Measurements from ENCODE around the gene FOXE1.

Gene FOXE1

GRCh38 chr9:97848480-97849237 is 4.4 kb upstream of the FOXE1 start:
- DNase-seq: peak; percentile 30

GRCh38 chr9:97849980-97850379 is 3.0 kb upstream of the FOXE1 start:
- no peak for DNase-seq

- no peak for DNase-seq
Measured at GRCh38 chr9:97850746-97851445, 2.1 kb upstream of the FOXE1 start.

GRCh38 chr9:97851446-97851883 is 1.6 kb upstream of the FOXE1 start:
- no peak for DNase-seq

GRCh38 chr9:97852001-97852398 is 1.0 kb upstream of the FOXE1 start:
- DNase-seq: no peak

GRCh38 chr9:97852399-97853055 is 499 bp upstream of the FOXE1 start:
- no peak for DNase-seq

- DNase-seq: peak; percentile 59
Measured at GRCh38 chr9:97853844-97854695, 1.0 kb downstream of the FOXE1 start.

GRCh38 chr9:97854696-97855485 is 1.9 kb downstream of the FOXE1 start:
- no peak for DNase-seq

- no peak for DNase-seq
Measured at GRCh38 chr9:97855486-97855875, 2.5 kb downstream of the FOXE1 start.

- DNase-seq: no peak
Measured at GRCh38 chr9:97855899-97856298, 2.9 kb downstream of the FOXE1 start.

- DNase-seq: no peak
Measured at GRCh38 chr9:97856857-97857605, 4.0 kb downstream of the FOXE1 start.

GRCh38 chr9:97857606-97858392 is 4.8 kb downstream of the FOXE1 start:
- no peak for DNase-seq

- no peak for DNase-seq
Measured at GRCh38 chr9:97858393-97858713, 5.3 kb downstream of the FOXE1 start.

GRCh38 chr9:97858826-97859225 is 5.8 kb downstream of the FOXE1 start:
- DNase-seq: no peak

- no peak for DNase-seq
Measured at GRCh38 chr9:97859346-97859745, 6.3 kb downstream of the FOXE1 start.

GRCh38 chr9:97860451-97861147 is 7.6 kb downstream of the FOXE1 start:
- DNase-seq: no peak

- no peak for DNase-seq
Measured at GRCh38 chr9:97861148-97861475, 8.1 kb downstream of the FOXE1 start.

- DNase-seq: no peak
Measured at GRCh38 chr9:97863314-97863713, 10.3 kb downstream of the FOXE1 start.

- DNase-seq: no peak
Measured at GRCh38 chr9:97864396-97864795, 11.4 kb downstream of the FOXE1 start.

GRCh38 chr9:97866300-97866699 is 13.3 kb downstream of the FOXE1 start:
- DNase-seq: no peak

Data from activated naive CD4-positive, alpha-beta T cell treated with Interleukin-2 at 50 U/mL for 16 hours (primary cell).